Natural killer cell treated with Interleukin-12 subunit alpha and Interleukin-12 subunit beta and Interleukin-15 and Interleukin-18, amount 100 ng/mL, for 72 hours (primary cell): ENCODE measurements around the gene WBP2NL. TPM values are rescaled to one million over a fixed set of nuclear protein-coding genes. Genes with fewer than 3 reads are reported as not detected.
A peak's percentile ranks its signal among the peaks of the same experiment; 100 is the strongest.

Experiments used
- ATAC-seq, 2 donors: fragments of 150-1000 bp; cut with Tn5 transposase in 1 of 2; sonication (Bioruptor Pico), chemical (Tn5 transposase) in 1 of 2; 2 replicates each; pipeline ENCODE4 v1.10.0; 2021
- DNase-seq: peaks from one replicate; pipeline ENCODE4 v3.0.0; 2022; ENCODE audit warnings: low spot score
- H3K27ac Mint-ChIP-seq, 2 donors: 1 replicate in 1 of 2; 2 replicates in 1 of 2; pipeline ENCODE4 v1.8.0; 2022; ENCODE audit warnings: mixed read lengths in 2 of 2, mild to moderate bottlenecking in 1 of 2, moderate library complexity in 1 of 2
- H3K27me3 Mint-ChIP-seq, 2 donors: 1 replicate in 1 of 2; 2 replicates in 1 of 2; pipeline ENCODE4 v1.8.0; 2022; ENCODE audit warnings: mixed read lengths in 2 of 2
- H3K36me3 Mint-ChIP-seq: one replicate; pipeline ENCODE4 v1.8.0; 2022; ENCODE audit warnings: mixed read lengths
- H3K4me1 Mint-ChIP-seq, 2 donors: 1 replicate in 1 of 2; 2 replicates in 1 of 2; pipeline ENCODE4 v1.8.0; 2022; ENCODE audit warnings: low read depth in 2 of 2, mixed read lengths in 2 of 2, mild to moderate bottlenecking in 1 of 2
- H3K4me3 Mint-ChIP-seq: one replicate; pipeline ENCODE4 v1.8.0; 2022; ENCODE audit warnings: mixed read lengths
- H3K9me3 Mint-ChIP-seq: 2 replicates; pipeline ENCODE4 v1.8.0; 2022; ENCODE audit warnings: mixed read lengths
- total RNA-seq, 2 donors: library from RNA; stranded (reverse); gene quantifications; one replicate each; pipeline ENCODE4 v1.2.3, GENCODE V29; 2022

WBP2NL gene
- total RNA-seq, 2 donors from 2014 or later: 1.5 to 1.7 TPM

DNA sequence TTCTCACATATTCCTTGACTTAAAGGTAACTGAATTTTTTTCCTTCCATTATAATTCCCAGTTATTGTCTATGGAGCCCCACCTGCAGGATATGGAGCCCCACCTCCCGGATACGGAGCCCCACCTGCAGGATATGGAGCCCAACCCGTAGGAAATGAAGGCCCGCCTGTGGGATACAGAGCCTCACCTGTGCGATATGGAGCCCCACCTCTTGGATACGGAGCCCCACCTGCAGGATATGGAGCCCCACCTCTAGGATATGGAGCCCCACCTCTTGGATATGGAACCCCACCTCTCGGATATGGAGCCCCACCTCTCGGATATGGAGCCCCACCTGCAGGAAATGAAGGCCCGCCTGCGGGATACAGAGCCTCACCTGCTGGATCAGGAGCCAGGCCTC, 28.1 kb downstream of the WBP2NL start:
- H3K9me3 Mint-ChIP-seq: no peaks in the 10 kb centered on the region
- H3K27me3 Mint-ChIP-seq: peaks cover 0 to 2% of the 10 kb centered on the region in 2 donors
- H3K4me1 Mint-ChIP-seq: peaks cover 12 to 16% of the 10 kb centered on the region in 2 donors
- H3K36me3 Mint-ChIP-seq: no peaks in the 10 kb centered on the region
- H3K27ac Mint-ChIP-seq: no peak overlapping the region
- no peak overlapping the region for H3K4me3 Mint-ChIP-seq
- DNase-seq: no peak
- ATAC-seq: no peak

DNA sequence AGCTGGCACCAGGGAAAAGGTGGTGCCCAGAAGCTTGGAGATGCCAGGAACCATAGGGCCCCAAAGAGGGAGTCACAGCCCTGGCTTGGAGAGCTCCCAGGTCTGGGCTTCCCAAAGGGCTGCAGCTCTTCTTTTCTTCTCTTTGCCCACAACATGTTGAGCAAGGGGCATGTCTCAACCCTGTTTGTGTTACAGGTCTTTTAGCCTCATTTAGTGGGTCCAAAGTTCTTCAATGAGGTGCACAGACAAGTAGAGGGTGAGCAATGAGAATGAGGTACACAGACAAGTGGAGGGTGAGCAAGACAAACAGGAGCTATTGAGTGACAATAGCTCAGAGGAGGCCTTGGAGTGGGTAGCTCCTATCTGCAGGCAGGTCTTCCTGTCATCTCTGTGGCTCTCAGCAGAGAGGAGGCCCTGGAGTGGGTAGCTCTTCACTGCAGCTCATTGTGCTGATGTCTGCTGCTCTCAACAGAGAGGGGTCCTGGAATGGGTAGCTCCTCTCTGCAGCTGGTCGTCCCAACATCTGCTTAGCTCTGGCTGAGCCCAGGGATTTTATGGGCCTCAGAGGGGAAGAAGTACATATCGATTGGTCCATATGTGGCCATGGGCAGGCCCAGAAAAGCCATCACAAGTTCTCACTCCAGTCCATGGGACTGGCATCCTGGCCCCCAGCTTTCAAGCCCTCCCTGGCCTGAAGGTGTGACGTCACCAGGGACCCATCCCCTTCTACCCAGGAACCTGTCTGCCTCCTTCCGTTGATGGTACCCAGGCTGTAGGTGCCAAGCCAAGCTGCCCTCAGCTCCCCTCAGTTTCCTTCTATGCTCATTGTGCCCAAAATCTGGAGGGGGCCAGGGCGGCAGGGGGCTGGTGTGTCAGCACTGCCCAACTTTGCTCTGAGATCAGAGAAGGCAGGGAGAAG, 34.9 kb downstream of the WBP2NL start:
- Mint-ChIP-seq H3K9me3 (no peaks in the 10 kb centered on the region), H3K4me3 (no peak overlapping the region), H3K27me3 (peaks cover 0 to 2% of the 10 kb centered on the region in 2 donors), H3K4me1 (peaks cover 16 to 17% of the 10 kb centered on the region in 2 donors), H3K27ac (no peak overlapping the region), H3K36me3 (no peaks in the 10 kb centered on the region)
- no peak for DNase-seq
- ATAC-seq: no peak

DNA sequence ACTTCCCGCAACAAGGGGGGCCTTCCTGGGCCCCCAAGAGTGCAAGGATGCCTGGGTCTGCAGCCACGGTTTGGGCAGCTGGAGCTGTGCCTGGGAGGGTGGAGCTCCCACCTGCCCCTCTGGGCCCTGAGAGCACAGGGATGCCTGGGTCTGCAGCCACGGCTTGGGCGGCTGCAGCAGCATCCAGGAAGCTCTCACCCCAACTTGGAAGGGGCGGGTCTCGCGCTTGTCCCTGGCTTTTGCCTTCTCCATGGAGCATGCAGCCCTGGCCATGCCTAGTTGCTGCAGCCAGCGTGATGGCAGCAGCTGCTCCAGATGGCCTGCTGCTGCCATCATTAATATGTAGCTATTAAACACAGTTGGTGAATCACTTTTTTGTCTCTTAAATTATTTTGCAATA, 36.7 kb downstream of the WBP2NL start:
- Mint-ChIP-seq H3K36me3 (no peaks in the 10 kb centered on the region), H3K27ac (no peak overlapping the region), H3K4me1 (peaks cover 13 to 16% of the 10 kb centered on the region in 2 donors), H3K27me3 (peaks cover 0 to 2% of the 10 kb centered on the region in 2 donors), H3K4me3 (no peak overlapping the region), H3K9me3 (no peaks in the 10 kb centered on the region)
- DNase-seq: no peak
- no peak for ATAC-seq

DNA sequence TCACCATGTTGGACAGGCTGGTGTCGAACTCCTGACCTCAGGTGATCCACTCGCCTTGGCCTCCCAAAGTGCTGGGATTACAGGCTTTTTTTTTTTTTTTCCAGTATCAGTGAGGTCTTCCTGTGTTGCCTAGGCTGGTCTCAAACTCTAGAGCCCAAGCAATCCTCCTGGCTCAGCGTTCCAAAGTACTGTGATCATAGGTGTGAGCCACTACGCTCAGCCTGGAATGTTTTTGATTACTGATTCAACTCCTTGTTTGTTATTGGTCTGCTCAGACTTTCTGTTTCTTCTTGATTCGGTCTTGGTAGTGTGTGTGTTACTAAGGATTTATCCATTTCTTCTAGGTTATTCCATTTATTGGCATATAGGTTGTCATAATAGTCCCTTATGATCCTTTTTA, 40.7 kb downstream of the WBP2NL start:
- DNase-seq: no peak
- H3K36me3 Mint-ChIP-seq: peaks cover 17% of the 10 kb centered on the region
- no peak overlapping the region for H3K27ac Mint-ChIP-seq
- H3K27me3 Mint-ChIP-seq: no peaks in the 10 kb centered on the region
- H3K4me1 Mint-ChIP-seq: no peaks in the 10 kb centered on the region
- H3K9me3 Mint-ChIP-seq: peaks cover 6% of the 10 kb centered on the region
- H3K4me3 Mint-ChIP-seq: no peak overlapping the region
- no peak for ATAC-seq

DNA sequence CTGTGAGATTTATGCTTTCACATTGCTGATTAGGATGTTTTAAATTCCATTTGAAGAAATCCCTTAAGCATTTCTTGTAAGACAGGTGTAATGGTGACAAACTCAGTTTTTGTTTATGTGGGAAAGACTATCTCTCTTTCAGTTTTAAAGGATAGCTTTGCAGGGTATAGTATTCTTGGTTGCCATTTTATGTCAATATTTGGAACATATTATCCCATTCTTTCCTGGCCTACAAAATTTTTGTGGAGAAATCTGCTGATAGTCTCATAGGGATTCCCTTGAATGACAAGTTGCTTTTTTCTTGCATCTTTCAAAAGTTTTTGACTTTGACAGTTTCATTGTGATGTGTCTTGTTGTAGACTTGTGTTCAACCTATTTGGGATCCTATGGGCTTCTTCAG, 43.2 kb downstream of the WBP2NL start:
- peaks cover 17% of the 10 kb centered on the region for H3K36me3 Mint-ChIP-seq
- no peak for ATAC-seq
- H3K27me3 Mint-ChIP-seq: no peaks in the 10 kb centered on the region
- H3K4me3 Mint-ChIP-seq: no peak overlapping the region
- H3K4me1 Mint-ChIP-seq: no peaks in the 10 kb centered on the region
- no peak overlapping the region for H3K27ac Mint-ChIP-seq
- H3K9me3 Mint-ChIP-seq: peaks cover 6% of the 10 kb centered on the region
- no peak for DNase-seq

DNA sequence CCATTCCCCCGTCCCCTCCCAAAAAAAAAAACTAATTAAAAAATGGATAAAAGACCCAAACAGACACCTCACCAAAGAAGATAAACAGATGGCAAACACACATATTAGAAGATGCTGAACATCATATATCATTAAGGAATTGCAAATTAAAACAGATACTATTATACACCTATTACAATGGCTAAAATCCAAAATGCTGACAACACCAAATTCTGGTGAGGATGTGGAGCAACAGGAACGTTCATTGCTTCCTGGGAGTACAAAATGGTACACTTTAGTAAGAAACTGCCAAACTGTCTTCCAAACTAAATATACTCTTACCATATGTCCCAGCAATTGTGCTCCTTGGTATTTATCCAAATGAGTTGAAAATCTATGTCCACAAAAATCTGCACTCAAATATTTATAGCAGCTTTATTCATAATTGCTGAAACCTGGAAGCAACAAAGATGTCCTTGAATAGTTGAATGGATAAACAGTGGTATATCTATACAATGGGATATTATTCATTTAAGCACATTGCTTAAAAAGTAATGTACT, 52.1 kb downstream of the WBP2NL start:
- DNase-seq (no peak), ATAC-seq (no peak)
- Mint-ChIP-seq H3K27me3 (no peaks in the 10 kb centered on the region), H3K27ac (no peak overlapping the region), H3K9me3 (no peaks in the 10 kb centered on the region), H3K36me3 (no peaks in the 10 kb centered on the region), H3K4me1 (peaks cover 0 to 5% of the 10 kb centered on the region in 2 donors), H3K4me3 (no peak overlapping the region)

DNA sequence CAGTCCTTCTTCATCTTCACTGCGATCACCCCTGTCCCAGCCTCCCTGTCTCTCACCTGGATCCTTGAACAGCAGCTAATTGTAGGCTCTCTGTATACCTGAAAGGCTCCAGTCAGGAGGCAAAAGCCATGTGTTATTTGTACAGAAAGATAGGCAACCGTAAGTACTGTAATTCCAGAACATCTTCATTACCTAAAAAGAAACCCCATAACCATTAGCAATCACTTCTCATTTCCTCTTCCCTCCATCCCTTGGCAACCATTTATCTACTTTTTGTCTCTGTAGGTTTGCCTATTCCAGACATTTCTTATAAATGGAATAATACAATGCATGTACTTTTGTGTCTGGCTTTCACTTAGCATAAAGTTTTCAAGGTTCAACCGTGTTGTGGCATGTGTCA, 54.2 kb downstream of the WBP2NL start:
- Mint-ChIP-seq H3K4me1 (peaks cover 0 to 5% of the 10 kb centered on the region in 2 donors), H3K27ac (no peak overlapping the region), H3K27me3 (no peaks in the 10 kb centered on the region), H3K36me3 (peaks cover 9% of the 10 kb centered on the region), H3K9me3 (peaks cover 8% of the 10 kb centered on the region), H3K4me3 (no peak overlapping the region)
- DNase-seq: no peak
- ATAC-seq: no peak

DNA sequence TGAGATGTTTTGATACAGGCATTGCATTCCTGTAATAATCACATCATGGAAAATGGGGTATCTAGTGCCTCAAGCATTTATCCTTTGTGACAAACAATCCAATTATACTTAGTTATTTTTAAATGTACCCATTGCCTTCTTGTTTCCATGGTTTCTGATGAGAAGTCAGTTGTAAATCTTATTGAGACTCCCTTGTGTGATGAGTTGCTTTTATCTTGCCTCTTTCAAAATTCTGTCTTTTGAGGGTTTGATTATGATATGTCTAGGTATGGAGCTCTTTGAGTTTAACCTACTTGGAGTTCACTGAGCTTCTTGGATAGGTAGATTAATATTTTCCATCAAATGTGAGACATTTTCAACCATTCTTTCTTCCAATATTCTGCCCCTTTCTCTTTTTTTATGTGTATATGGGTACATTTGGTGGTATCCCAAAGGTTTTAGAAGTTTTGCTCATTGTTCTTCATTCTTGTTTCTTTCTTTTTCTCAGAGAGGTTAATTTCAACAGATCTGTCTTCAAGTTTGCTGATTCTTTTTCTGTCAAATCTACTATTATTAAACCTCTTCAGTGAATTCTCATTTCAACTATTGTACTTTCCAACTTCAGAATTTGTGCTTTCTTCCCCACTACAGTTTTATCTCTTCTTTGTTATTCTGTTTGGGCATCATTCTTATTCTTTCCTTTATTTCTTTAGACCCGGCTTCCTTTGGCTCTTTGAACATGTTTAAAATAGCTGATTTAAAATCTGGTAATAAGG, 58.3 kb downstream of the WBP2NL start:
- ATAC-seq: no peak
- Mint-ChIP-seq H3K4me1 (peaks cover 0 to 5% of the 10 kb centered on the region in 2 donors), H3K4me3 (no peak overlapping the region), H3K36me3 (peaks cover 21% of the 10 kb centered on the region), H3K27me3 (no peaks in the 10 kb centered on the region), H3K27ac (no peak overlapping the region), H3K9me3 (peaks cover 8% of the 10 kb centered on the region)
- no peak for DNase-seq

DNA sequence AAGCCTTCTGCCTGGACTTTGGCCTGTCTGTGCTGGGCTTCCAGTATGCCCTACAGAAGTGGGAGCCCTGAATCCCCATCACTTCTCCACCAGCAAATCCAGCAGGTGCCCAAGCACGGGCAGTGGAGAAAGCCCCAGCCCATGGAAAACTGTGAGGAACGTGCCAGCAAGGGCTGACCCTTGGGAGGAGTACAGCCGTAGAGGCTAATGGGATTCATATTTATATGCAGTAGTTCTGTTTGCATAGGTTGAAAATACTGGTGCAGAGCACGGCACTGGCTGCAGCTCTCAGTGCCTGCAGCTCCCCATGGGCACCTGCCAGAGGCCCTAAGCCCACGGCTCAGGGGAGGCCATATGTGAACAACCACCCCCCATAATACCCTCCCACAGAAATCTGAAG, 61.9 kb downstream of the WBP2NL start:
- DNase-seq (no peak), ATAC-seq (peak in 1 of 2 donors; percentile 36)
- H3K27me3 Mint-ChIP-seq: no peaks in the 10 kb centered on the region
- no peak overlapping the region for H3K4me3 Mint-ChIP-seq
- peaks cover 8% of the 10 kb centered on the region for H3K9me3 Mint-ChIP-seq
- peaks cover 27% of the 10 kb centered on the region for H3K36me3 Mint-ChIP-seq
- H3K27ac Mint-ChIP-seq: no peak overlapping the region
- H3K4me1 Mint-ChIP-seq: no peaks in the 10 kb centered on the region

DNA sequence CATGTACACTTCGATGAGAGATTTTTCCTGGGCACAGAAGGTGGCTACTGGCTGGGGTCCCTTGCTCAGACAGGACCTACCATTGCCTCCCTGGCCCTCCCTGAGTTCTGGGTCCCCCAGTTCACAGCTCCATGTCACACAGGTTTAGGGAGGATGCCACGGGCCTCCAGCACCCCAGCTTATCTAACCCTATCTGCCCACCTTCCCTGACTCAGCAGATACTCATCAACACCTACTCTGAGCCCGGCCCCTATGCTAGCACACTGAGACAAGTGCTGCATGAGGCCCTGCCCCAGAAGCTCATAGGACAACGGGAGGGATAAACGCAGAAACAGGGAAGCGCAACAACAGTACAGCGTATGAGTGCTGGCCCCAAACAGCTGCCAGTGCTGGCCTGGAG, 62.5 kb downstream of the WBP2NL start:
- Mint-ChIP-seq H3K4me1 (no peaks in the 10 kb centered on the region), H3K27me3 (no peaks in the 10 kb centered on the region), H3K9me3 (peaks cover 8% of the 10 kb centered on the region), H3K36me3 (peaks cover 27% of the 10 kb centered on the region), H3K27ac (no peak overlapping the region), H3K4me3 (no peak overlapping the region)
- no peak for DNase-seq
- ATAC-seq: peak in 1 of 2 donors; percentile 13

DNA sequence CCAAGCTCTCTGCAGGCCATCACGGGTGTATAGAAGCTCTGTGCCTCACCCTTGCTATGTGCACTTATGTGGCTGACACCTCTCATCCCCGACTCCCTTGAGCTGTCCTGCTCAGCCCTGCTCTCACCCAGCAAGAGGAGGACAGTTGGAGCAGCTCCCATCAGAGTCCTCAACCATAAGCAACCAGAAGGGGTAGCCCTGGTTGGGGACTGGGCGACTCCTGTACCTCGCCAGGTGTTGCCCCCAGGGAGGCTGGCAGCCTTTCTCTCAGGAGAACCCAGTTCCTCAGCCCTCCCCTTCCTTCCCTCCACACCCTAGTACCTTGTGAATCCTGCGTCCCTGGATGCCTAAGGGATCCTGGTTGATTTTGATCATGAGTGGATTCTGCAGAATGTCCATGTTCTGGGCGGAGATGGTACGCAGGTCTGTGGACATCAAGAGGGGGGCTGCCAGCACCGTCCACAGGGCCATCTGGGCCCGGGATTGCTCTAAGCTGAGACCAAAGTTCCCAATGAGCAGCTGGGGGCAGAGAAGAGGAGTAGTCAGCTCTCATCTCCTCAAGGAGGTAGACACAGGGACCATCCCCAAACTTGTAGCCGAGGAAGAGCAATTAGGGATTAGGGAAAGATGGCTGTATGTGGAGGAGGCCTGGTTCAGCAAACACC, 64.0 kb downstream of the WBP2NL start:
- H3K27me3 Mint-ChIP-seq: no peaks in the 10 kb centered on the region
- H3K36me3 Mint-ChIP-seq: peaks cover 18% of the 10 kb centered on the region
- no peak overlapping the region for H3K4me3 Mint-ChIP-seq
- no peak overlapping the region for H3K27ac Mint-ChIP-seq
- H3K4me1 Mint-ChIP-seq: peaks cover 0 to 2% of the 10 kb centered on the region in 2 donors
- H3K9me3 Mint-ChIP-seq: no peaks in the 10 kb centered on the region
- ATAC-seq (peak in 1 of 2 donors; percentile 48), DNase-seq (no peak)

DNA sequence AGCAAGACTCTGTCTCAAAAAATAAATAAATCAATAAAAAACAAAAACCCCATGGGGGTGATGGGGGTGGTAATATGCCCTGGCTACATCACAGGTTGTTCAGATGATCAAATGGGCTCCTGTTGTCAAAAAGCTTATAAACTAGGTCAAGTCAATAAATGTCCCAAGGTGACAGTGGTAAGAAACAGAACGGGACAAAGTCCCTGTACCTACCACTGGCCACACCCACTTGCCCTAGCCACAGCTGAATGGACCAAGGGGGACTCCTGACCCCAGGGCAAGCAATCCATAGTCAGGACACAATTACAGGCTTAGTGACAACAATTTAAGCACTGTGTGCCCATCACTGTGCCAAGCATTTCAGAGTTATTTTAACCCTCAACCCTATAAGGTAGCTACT, 66.0 kb downstream of the WBP2NL start:
- Mint-ChIP-seq H3K9me3 (no peaks in the 10 kb centered on the region), H3K4me1 (peaks cover 0 to 6% of the 10 kb centered on the region in 2 donors), H3K27me3 (no peaks in the 10 kb centered on the region), H3K36me3 (peaks cover 8% of the 10 kb centered on the region), H3K4me3 (no peak overlapping the region), H3K27ac (no peak overlapping the region)
- ATAC-seq (no peak), DNase-seq (no peak)

DNA sequence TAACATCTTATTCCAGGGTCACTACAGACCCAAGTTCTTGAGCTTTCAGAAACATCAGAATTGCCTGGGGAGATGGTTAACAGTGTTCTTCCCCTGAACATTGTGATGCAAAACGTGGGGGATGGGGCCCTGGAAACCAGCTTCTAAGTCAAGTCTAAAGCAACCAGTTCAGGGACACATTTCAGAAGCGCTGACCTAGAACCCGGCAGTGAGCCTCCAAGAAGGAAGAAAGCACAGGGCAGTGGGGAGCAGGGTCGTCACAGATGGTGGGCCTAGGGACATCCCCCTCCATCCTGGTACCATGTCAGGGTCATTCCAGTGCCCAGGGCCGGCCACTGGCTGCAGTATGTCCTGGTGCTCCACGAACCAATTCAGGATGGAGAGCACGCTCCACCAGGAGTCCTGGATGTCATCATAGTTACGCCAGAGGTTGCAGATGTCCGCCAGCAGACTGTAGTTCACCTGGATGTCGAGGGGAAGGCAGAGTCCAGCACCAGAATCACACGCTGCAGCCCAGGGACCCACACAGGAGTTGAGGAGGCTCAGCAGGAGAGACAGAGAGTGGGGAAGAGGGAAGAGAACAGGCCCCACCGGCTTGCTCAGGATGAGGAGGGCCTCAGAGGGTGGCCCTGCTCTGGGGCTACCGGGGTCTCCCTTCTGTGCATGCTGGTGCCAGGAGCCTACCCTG, 67.0 kb downstream of the WBP2NL start:
- Mint-ChIP-seq H3K27ac (no peak overlapping the region), H3K27me3 (no peaks in the 10 kb centered on the region)

More for the DNA sequence above, 67.0 kb downstream of the WBP2NL start:
- Mint-ChIP-seq H3K36me3 (peaks cover 6% of the 10 kb centered on the region), H3K9me3 (no peaks in the 10 kb centered on the region), H3K4me3 (no peak overlapping the region), H3K4me1 (peaks cover 0 to 6% of the 10 kb centered on the region in 2 donors)
- no peak for DNase-seq
- no peak for ATAC-seq
